ENCODE measurements around the gene COPE. TPM values are rescaled to one million over a fixed set of nuclear protein-coding genes. Genes with fewer than 3 reads are reported as not detected.
A peak's percentile ranks its signal among the peaks of the same experiment; 100 is the strongest.

COPE gene
- polyA plus RNA-seq, 1 donor from 2014 or later: 397 TPM

DNA sequence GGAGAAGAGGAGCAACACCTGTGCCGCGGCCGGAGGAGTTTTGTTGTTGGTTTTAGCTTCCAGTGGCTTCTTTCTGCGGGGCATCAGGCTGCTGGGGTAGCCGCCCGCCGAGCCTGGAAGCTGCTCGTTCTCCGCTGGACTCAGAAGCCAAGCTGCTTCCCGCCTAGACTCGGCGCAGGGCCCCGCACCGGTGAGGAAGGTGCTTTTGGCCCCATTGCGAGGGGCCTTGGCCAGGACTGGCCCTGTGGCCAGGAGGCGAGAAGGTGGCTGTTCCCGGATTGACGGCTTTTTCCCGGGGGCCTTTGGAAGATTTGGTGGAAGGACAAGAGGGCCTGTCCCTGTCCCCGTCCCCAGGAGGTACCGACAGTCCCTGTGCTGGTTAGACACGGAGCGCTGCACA, 52.0 kb downstream of the COPE start:
- H3K9ac ChIP-seq (ENCODE audit: low read length): no peak overlapping the region
- H3K36me3 ChIP-seq (ENCODE audit: insufficient read depth, low read length): no peaks in the 10 kb centered on the region
- H4K20me1 ChIP-seq (ENCODE audit: insufficient read depth): no peaks in the 10 kb centered on the region
- H3K9me3 ChIP-seq (ENCODE audit: low read length): no peaks in the 10 kb centered on the region
- H3K79me2 ChIP-seq (replicated peaks; ENCODE audit: insufficient read depth, low read length): no peaks in the 10 kb centered on the region
- H3K27me3 ChIP-seq (ENCODE audit: insufficient read depth, low read depth, low read length): no peaks in the 10 kb centered on the region
- no peak for TF ChIP-seq POLR2AphosphoS5 (IDR thresholded peaks at IDR 0.05)
- TF ChIP-seq, protein P1, sequence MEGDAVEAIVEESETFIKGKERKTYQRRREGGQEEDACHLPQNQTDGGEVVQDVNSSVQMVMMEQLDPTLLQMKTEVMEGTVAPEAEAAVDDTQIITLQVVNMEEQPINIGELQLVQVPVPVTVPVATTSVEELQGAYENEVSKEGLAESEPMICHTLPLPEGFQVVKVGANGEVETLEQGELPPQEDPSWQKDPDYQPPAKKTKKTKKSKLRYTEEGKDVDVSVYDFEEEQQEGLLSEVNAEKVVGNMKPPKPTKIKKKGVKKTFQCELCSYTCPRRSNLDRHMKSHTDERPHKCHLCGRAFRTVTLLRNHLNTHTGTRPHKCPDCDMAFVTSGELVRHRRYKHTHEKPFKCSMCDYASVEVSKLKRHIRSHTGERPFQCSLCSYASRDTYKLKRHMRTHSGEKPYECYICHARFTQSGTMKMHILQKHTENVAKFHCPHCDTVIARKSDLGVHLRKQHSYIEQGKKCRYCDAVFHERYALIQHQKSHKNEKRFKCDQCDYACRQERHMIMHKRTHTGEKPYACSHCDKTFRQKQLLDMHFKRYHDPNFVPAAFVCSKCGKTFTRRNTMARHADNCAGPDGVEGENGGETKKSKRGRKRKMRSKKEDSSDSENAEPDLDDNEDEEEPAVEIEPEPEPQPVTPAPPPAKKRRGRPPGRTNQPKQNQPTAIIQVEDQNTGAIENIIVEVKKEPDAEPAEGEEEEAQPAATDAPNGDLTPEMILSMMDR (IDR thresholded peaks at IDR 0.05; ENCODE audit: poor library complexity, severe bottlenecking): no peak
- no peak for TF ChIP-seq EZH2 (IDR thresholded peaks at IDR 0.05; ENCODE audit: borderline replicate concordance, insufficient read depth, low read length, poor library complexity, severe bottlenecking)
- TF ChIP-seq, protein P2, sequence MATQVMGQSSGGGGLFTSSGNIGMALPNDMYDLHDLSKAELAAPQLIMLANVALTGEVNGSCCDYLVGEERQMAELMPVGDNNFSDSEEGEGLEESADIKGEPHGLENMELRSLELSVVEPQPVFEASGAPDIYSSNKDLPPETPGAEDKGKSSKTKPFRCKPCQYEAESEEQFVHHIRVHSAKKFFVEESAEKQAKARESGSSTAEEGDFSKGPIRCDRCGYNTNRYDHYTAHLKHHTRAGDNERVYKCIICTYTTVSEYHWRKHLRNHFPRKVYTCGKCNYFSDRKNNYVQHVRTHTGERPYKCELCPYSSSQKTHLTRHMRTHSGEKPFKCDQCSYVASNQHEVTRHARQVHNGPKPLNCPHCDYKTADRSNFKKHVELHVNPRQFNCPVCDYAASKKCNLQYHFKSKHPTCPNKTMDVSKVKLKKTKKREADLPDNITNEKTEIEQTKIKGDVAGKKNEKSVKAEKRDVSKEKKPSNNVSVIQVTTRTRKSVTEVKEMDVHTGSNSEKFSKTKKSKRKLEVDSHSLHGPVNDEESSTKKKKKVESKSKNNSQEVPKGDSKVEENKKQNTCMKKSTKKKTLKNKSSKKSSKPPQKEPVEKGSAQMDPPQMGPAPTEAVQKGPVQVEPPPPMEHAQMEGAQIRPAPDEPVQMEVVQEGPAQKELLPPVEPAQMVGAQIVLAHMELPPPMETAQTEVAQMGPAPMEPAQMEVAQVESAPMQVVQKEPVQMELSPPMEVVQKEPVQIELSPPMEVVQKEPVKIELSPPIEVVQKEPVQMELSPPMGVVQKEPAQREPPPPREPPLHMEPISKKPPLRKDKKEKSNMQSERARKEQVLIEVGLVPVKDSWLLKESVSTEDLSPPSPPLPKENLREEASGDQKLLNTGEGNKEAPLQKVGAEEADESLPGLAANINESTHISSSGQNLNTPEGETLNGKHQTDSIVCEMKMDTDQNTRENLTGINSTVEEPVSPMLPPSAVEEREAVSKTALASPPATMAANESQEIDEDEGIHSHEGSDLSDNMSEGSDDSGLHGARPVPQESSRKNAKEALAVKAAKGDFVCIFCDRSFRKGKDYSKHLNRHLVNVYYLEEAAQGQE (IDR thresholded peaks at IDR 0.05; ENCODE audit: borderline replicate concordance): no peak
- no peak for TF ChIP-seq RAD21 (conservative IDR thresholded peaks at IDR 0.05)
- no peak for TF ChIP-seq EP300 (conservative IDR thresholded peaks at IDR 0.05; ENCODE audit: poor library complexity, severe bottlenecking)
- TF ChIP-seq MXI1 (conservative IDR thresholded peaks at IDR 0.05; ENCODE audit: poor library complexity, severe bottlenecking): no peak
- TF ChIP-seq TAF1 (IDR thresholded peaks at IDR 0.05; ENCODE audit: low read depth): no peak
- TF ChIP-seq SMC3 (conservative IDR thresholded peaks at IDR 0.05; ENCODE audit: poor library complexity): no peak
- no peak overlapping the region for H3K27ac ChIP-seq (ENCODE audit: low read length)
- no peak overlapping the region for H2AFZ ChIP-seq (ENCODE audit: low read depth, low read length)
- H3K9me2 ChIP-seq (ENCODE audit: insufficient read depth, low read length): no peaks in the 10 kb centered on the region
- no peaks in the 10 kb centered on the region for H3F3A ChIP-seq (ENCODE audit: insufficient read depth, low read length, poor library complexity, severe bottlenecking)
- no peak overlapping the region for H3K4me2 ChIP-seq (ENCODE audit: low read length)
- H3K4me3 ChIP-seq (ENCODE audit: low read length): no peak overlapping the region

DNA sequence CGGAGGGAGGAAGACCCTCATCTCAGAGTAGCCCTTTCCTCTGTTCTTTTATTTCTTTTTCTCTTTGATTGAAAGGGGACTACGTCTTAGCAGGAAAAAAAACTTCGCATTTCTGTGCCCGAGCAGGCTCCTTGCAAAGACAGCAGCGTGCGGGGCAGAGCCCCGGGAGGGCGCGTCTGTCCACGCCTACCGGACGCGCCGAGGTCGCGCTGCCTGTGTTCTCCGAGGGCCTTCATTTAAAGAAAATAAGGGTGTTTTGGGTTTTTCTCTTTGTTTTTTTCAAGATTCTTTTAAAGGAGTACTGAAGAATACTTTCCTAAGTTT, 52.4 kb downstream of the COPE start:
- no peak overlapping the region for H3K27ac ChIP-seq (ENCODE audit: low read length)
- H3K79me2 ChIP-seq (replicated peaks; ENCODE audit: insufficient read depth, low read length): no peaks in the 10 kb centered on the region
- no peak overlapping the region for H2AFZ ChIP-seq (ENCODE audit: low read depth, low read length)
- H3K9me3 ChIP-seq (ENCODE audit: low read length): no peaks in the 10 kb centered on the region
- no peaks in the 10 kb centered on the region for H3K9me2 ChIP-seq (ENCODE audit: insufficient read depth, low read length)
- TF ChIP-seq MXI1 (conservative IDR thresholded peaks at IDR 0.05; ENCODE audit: poor library complexity, severe bottlenecking): no peak
- no peak for TF ChIP-seq EP300 (conservative IDR thresholded peaks at IDR 0.05; ENCODE audit: poor library complexity, severe bottlenecking)
- TF ChIP-seq RAD21 (conservative IDR thresholded peaks at IDR 0.05): no peak
- TF ChIP-seq, protein P2 (IDR thresholded peaks at IDR 0.05; ENCODE audit: borderline replicate concordance): no peak
- TF ChIP-seq POLR2AphosphoS5 (IDR thresholded peaks at IDR 0.05): no peak
- TF ChIP-seq EZH2 (IDR thresholded peaks at IDR 0.05; ENCODE audit: borderline replicate concordance, insufficient read depth, low read length, poor library complexity, severe bottlenecking): no peak
- TF ChIP-seq SMC3 (conservative IDR thresholded peaks at IDR 0.05; ENCODE audit: poor library complexity): peak; percentile 9
- TF ChIP-seq, protein P1 (IDR thresholded peaks at IDR 0.05; ENCODE audit: poor library complexity, severe bottlenecking): no peak
- H3K36me3 ChIP-seq (ENCODE audit: insufficient read depth, low read length): no peaks in the 10 kb centered on the region
- no peaks in the 10 kb centered on the region for H3K27me3 ChIP-seq (ENCODE audit: insufficient read depth, low read depth, low read length)
- no peaks in the 10 kb centered on the region for H3F3A ChIP-seq (ENCODE audit: insufficient read depth, low read length, poor library complexity, severe bottlenecking)
- no peak overlapping the region for H3K4me2 ChIP-seq (ENCODE audit: low read length)
- no peak overlapping the region for H3K4me3 ChIP-seq (ENCODE audit: low read length)
- no peaks in the 10 kb centered on the region for H4K20me1 ChIP-seq (ENCODE audit: insufficient read depth)
- H3K9ac ChIP-seq (ENCODE audit: low read length): no peak overlapping the region
